WTC11 (cell line): ENCODE data around the gene PFKP. TPM values are rescaled to one million over a fixed set of nuclear protein-coding genes. Genes with fewer than 3 reads are reported as not detected.

ENCODE experiments used
- ATAC-seq: fragments of 200-7000 bp; cut with Tn5 transposase; 2 replicates; pipeline ENCODE4 v1.10.0; 2021; ENCODE audit warnings: mild to moderate bottlenecking, moderate library complexity
- CTCF ChIA-PET: fragments of 300-600 bp; sonication (Branson Sonifier 250); formaldehyde crosslinking; loops from one replicate; lab custom pipeline; 2021; ENCODE audit warnings: antibody characterized with exemption; lab: Charles Lee
- POLR2A ChIA-PET: fragments of 350-600 bp; sonication (Branson Sonifier 250); formaldehyde crosslinking; loops from one replicate; lab custom pipeline; 2021; ENCODE audit warnings: antibody characterized with exemption; lab: Charles Lee
- DNase-seq: peaks from one replicate; pipeline ENCODE4 v3.0.0; 2021; ENCODE audit warnings: low spot score
- H3K27ac Mint-ChIP-seq: 2 replicates; pipeline ENCODE4 v1.8.0; 2021; ENCODE audit warnings: mixed read lengths
- H3K27me3 Mint-ChIP-seq: 2 replicates; pipeline ENCODE4 v1.8.0; 2021; ENCODE audit warnings: low read depth, mild to moderate bottlenecking, moderate library complexity, mixed read lengths
- H3K36me3 Mint-ChIP-seq: 2 replicates; pipeline ENCODE4 v1.8.0; 2021; ENCODE audit warnings: mixed read lengths
- H3K4me1 Mint-ChIP-seq: 2 replicates; pipeline ENCODE4 v1.8.0; 2022; ENCODE audit warnings: mixed read lengths
- H3K4me3 Mint-ChIP-seq: 2 replicates; pipeline ENCODE4 v1.8.0; 2021; ENCODE audit warnings: mild to moderate bottlenecking, moderate library complexity, mixed read lengths
- H3K9me3 Mint-ChIP-seq: 2 replicates; pipeline ENCODE4 v1.8.0; 2021; ENCODE audit warnings: mixed read lengths
- ATF1 ChIP-seq: sonication (generic); formaldehyde crosslinking; IDR thresholded peaks from 2 replicates; pipeline ENCODE4 v1.8.1; 2023; ENCODE audit warnings: mild to moderate bottlenecking, moderate library complexity, missing genetic modification reagents
- ATF6 ChIP-seq: sonication (generic); formaldehyde crosslinking; IDR thresholded peaks from 2 replicates; pipeline ENCODE4 v1.8.1; 2023; ENCODE audit warnings: mild to moderate bottlenecking, missing genetic modification reagents
- CREB1 ChIP-seq: sonication (generic); formaldehyde crosslinking; IDR thresholded peaks from 2 replicates; pipeline ENCODE4 v1.8.0; 2023; ENCODE audit warnings: mild to moderate bottlenecking, missing genetic modification reagents
- E2F5 ChIP-seq: sonication (generic); formaldehyde crosslinking; IDR thresholded peaks from 2 replicates; pipeline ENCODE4 v1.8.1; 2022; ENCODE audit warnings: mild to moderate bottlenecking, moderate library complexity, missing genetic modification reagents
- FOXK1 ChIP-seq: sonication (generic); formaldehyde crosslinking; IDR thresholded peaks from 2 replicates; pipeline ENCODE4 v1.8.0; 2022; ENCODE audit warnings: mild to moderate bottlenecking, moderate library complexity, missing genetic modification reagents
- GRHL2 ChIP-seq: fragments of 250-450 bp; sonication (Bioruptor Pico); IDR thresholded peaks from 2 replicates; pipeline ENCODE4 v1.8.0; 2022; ENCODE audit warnings: mild to moderate bottlenecking, moderate library complexity; ENCODE audit not compliant: insufficient replicate concordance, severe bottlenecking
- JUN ChIP-seq: sonication (generic); formaldehyde crosslinking; IDR thresholded peaks from 2 replicates; pipeline ENCODE4 v1.8.0; 2023; ENCODE audit warnings: mild to moderate bottlenecking, missing genetic modification reagents
- NR1H2 ChIP-seq: sonication (generic); formaldehyde crosslinking; IDR thresholded peaks from 2 replicates; pipeline ENCODE4 v1.9.0; 2021; ENCODE audit warnings: mild to moderate bottlenecking, moderate library complexity, missing genetic modification reagents
- PRDM15 ChIP-seq: sonication (generic); formaldehyde crosslinking; IDR thresholded peaks from 2 replicates; pipeline ENCODE4 v1.8.0; 2022; ENCODE audit warnings: missing genetic modification reagents
- ZNF138 ChIP-seq: sonication (generic); formaldehyde crosslinking; conservative IDR thresholded peaks from 2 replicates; pipeline ENCODE4 v1.8.1; 2022; ENCODE audit warnings: mild to moderate bottlenecking, moderate library complexity, missing genetic modification reagents
- ZNF532 ChIP-seq: fragments of 250-450 bp; sonication (Bioruptor Pico); IDR thresholded peaks from 2 replicates; pipeline ENCODE4 v1.9.0; 2021; ENCODE audit warnings: mild to moderate bottlenecking, borderline replicate concordance
- total RNA-seq: library from RNA; stranded (reverse); gene quantifications from 3 replicates; pipeline ENCODE4 v1.2.3, GENCODE V29; 2021
- TF ChIP-seq, protein P1 (sequence below): sonication (generic); formaldehyde crosslinking; IDR thresholded peaks from 2 replicates; pipeline ENCODE4 v1.8.0; 2022; ENCODE audit warnings: mild to moderate bottlenecking, missing genetic modification reagents
- TF ChIP-seq, protein P2 (sequence below): sonication (generic); formaldehyde crosslinking; IDR thresholded peaks from 2 replicates; pipeline ENCODE4 v1.8.1; 2022; ENCODE audit warnings: mild to moderate bottlenecking, missing genetic modification reagents, moderate library complexity, borderline replicate concordance
- TF ChIP-seq, protein P3 (sequence below): fragments of 200-600 bp; IDR thresholded peaks from 2 replicates; pipeline ENCODE4 v1.8.0; 2022; ENCODE audit warnings: antibody characterized with exemption
- TF ChIP-seq, protein P4 (sequence below): sonication (generic); formaldehyde crosslinking; IDR thresholded peaks from 2 replicates; pipeline ENCODE4 v1.8.0; 2022; ENCODE audit warnings: mild to moderate bottlenecking, missing genetic modification reagents

The PFKP gene
- total RNA-seq, 1 experiment from 2014 or later: 127 TPM

- H3K9me3 Mint-ChIP-seq: peaks cover 7% of the 10 kb centered on the region; the same call in 1 of the 2 replicates
- TF ChIP-seq, protein P1, sequence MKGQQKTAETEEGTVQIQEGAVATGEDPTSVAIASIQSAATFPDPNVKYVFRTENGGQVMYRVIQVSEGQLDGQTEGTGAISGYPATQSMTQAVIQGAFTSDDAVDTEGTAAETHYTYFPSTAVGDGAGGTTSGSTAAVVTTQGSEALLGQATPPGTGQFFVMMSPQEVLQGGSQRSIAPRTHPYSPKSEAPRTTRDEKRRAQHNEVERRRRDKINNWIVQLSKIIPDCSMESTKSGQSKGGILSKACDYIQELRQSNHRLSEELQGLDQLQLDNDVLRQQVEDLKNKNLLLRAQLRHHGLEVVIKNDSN (CRISPR knock-in tag): no peak
- TF ChIP-seq E2F5 (CRISPR knock-in tag) (no peak), FOXK1 (CRISPR knock-in tag) (no peak), ATF6 (CRISPR knock-in tag) (no peak), PRDM15 (CRISPR knock-in tag) (no peak), CREB1 (no peak), NR1H2 (CRISPR knock-in tag) (no peak), ZNF532 (no peak), JUN (CRISPR knock-in tag) (no peak), ATF1 (no peak), ZNF138 (CRISPR knock-in tag) (no peak), GRHL2 (CRISPR knock-in tag) (no peak)
- TF ChIP-seq, protein P2, sequence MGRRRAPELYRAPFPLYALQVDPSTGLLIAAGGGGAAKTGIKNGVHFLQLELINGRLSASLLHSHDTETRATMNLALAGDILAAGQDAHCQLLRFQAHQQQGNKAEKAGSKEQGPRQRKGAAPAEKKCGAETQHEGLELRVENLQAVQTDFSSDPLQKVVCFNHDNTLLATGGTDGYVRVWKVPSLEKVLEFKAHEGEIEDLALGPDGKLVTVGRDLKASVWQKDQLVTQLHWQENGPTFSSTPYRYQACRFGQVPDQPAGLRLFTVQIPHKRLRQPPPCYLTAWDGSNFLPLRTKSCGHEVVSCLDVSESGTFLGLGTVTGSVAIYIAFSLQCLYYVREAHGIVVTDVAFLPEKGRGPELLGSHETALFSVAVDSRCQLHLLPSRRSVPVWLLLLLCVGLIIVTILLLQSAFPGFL (CRISPR knock-in tag): no peak
- TF ChIP-seq, protein P3, sequence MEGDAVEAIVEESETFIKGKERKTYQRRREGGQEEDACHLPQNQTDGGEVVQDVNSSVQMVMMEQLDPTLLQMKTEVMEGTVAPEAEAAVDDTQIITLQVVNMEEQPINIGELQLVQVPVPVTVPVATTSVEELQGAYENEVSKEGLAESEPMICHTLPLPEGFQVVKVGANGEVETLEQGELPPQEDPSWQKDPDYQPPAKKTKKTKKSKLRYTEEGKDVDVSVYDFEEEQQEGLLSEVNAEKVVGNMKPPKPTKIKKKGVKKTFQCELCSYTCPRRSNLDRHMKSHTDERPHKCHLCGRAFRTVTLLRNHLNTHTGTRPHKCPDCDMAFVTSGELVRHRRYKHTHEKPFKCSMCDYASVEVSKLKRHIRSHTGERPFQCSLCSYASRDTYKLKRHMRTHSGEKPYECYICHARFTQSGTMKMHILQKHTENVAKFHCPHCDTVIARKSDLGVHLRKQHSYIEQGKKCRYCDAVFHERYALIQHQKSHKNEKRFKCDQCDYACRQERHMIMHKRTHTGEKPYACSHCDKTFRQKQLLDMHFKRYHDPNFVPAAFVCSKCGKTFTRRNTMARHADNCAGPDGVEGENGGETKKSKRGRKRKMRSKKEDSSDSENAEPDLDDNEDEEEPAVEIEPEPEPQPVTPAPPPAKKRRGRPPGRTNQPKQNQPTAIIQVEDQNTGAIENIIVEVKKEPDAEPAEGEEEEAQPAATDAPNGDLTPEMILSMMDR: no peak
- TF ChIP-seq, protein P4, sequence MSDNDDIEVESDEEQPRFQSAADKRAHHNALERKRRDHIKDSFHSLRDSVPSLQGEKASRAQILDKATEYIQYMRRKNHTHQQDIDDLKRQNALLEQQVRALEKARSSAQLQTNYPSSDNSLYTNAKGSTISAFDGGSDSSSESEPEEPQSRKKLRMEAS: no peak
- no peak overlapping the region for H3K27ac Mint-ChIP-seq
- no peak overlapping the region for H3K4me3 Mint-ChIP-seq
- 0 out of 2 replicates have a peak, but pooled peaks cover 3% of the 10 kb centered on the region for H3K36me3 Mint-ChIP-seq
- peaks cover 25% of the 10 kb centered on the region for H3K4me1 Mint-ChIP-seq
- peaks cover 28% of the 10 kb centered on the region for H3K27me3 Mint-ChIP-seq
- POLR2A ChIA-PET: no interaction called here
- ATAC-seq (peak; percentile 49; the same call in 1 of the 2 replicates), DNase-seq (no peak)
- CTCF ChIA-PET: no interaction called here
These were observed 9.4 kb upstream of the PFKP start for GRCh38 chr10:3057946-3058345.
